Inflammatory macrophage (primary cell): ENCODE results near the gene ARHGEF25.
A peak's percentile ranks its signal among the peaks of the same experiment; 100 is the strongest.
"Not testable (repeated sequence)": the region's sequence is repeated elsewhere in the genome, so short reads cannot be mapped to it uniquely, and the experiment has no call there.

Experiments used
- DNase-seq, 2 donors: peaks; one replicate each; pipeline ENCODE4 v3.0.0-alpha.2; 2020 to 2022
- total RNA-seq, 18 experiments: gene quantifications; one replicate each; lab custom pipeline; 2026; ENCODE audit warnings: mixed read lengths in 6 of 18, inconsistent platforms in 2 of 18; lab: John Stamatoyannopoulos, UW

The ARHGEF25 gene
- total RNA-seq, result 0 to 0.18 (median 0) reads per million in 18 experiments

DNA sequence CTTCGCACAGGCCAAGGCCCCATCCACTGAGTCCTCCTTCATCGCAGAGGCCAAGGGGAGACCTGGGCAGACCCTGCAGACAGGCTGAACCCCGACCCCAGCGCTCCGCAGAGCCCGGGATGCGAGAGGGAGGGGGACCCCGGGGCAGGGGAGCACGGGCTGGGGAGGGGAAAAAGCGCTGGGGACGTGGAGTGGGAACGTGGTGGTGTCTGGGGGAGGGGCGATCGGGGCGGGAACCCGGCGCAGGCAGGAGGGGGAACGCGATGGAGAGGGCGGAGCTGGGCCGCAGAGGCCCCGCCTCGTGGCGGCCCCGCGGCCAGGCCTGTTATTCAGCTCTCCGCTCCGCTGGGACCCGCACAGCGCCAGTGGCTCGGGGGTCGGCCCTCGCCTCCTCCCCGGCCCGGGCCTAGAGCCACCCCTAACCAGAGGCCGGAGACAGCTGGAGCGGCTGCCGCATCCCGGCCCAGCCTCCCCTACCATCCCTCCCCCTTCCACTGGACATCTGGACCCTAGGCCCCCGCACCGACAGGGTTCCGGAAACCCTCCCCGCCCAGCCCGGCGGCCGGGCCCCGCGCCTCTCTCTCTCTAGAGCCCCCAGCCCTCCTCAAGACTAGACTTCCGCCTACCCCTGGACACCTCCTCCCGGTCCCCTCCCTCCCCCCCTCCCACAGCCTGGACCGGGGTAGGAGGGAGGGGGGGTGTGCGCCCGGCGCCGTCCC is at the start of gene ARHGEF25:
Gene ARHGEF25, plus strand, starts transcription at position 328 of the 719 bp plus-strand sequence. CDS start 460 bp downstream, outside the sequence.
- DNase-seq, result no peak

DNA sequence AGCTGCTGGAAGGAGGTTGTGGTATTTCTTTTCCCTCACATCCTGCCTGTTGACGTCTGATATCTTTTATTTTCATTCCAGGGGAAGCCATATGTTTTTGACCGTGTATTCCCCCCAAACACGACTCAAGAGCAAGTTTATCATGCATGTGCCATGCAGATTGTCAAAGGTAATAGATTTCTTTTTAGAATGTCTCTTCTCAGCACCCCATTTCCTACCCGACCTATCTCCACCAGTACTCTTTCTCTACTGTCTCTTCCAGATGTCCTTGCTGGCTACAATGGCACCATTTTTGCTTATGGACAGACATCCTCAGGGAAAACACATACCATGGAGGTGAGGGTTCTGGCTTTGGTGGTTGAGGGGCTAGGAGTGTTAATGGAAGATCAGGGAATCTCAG is 47.9 kb upstream of the ARHGEF25 start:
- no peak for DNase-seq

DNA sequence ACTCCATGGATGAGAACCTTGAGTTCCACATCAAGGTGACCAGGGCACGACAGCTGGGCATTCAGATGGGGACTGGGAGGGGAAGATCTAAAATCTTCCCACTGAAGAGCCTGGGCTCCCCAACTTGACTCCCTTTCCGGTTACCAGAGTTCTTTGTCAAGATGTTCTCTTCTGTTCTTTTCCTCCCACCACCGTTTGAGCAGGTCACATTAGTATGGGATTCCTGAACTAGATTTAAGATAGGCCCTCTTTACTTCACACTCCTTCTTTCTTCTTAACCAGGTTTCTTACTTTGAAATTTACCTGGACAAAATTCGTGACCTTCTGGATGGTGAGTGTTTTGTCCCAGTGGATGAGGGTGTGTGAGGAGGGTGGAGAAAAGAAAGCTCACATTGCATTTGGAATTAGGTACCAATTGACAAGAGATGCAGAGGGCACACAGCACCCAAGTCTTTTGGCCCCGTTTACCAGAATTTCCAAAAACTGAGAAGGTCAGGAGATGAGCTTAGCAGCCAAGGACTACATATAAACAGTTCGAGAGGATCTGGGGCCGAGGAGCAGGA is 47.0 kb upstream of the ARHGEF25 start:
- DNase-seq, result no peak

DNA sequence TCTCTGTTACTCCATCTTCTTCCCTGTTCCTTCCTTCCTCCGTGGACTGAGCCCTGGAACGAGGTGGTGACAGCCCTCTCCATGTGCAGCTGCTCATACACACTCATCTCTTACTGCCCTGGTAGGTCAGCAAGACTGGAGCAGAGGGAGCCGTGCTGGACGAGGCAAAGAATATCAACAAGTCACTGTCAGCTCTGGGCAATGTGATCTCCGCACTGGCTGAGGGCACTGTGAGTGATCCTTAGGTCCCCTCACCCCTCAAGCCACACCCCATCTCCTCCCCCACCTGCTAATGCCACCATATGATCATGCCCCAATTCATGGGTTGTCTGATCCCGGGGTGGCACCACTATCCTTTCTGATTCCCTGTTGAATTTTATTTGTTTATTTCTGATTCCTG is 42.4 kb upstream of the ARHGEF25 start:
- DNase-seq, result no peak

DNA sequence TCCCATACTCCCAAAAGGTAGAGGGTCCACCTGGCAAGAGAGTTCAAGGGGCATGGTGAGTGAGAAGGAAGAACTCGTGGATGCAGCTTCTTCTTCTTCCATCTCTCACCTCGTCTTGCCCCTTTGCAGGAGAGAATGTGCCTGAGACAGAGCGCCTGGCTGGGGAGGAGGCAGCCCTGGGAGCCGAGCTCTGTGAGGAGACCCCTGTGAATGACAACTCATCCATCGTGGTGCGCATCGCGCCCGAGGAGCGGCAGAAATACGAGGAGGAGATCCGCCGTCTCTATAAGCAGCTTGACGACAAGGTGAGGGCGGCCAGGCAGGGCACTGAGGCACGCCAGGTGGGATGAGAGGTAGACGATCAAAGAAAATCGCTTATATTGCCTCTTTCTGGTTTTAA is 41.4 kb upstream of the ARHGEF25 start:
- no peak for DNase-seq

DNA sequence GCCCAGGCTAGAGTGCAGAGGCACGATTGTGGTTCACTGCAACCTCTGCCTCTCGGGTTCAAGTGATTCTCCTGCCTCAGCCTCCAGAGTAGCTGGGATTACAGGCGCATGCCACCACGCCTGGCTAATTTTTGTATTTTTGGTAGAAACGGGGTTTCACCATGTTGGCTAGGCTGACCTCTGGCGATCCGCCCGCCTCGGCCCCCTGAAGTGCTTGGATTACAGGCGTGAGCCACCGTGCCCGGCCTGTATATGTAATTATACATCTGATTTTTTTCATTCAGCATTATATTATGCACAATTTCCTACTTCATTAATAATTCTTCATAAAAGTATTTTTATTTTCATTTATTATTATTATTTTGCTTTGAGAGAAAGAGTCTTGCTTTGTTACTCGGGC is 40.8 kb upstream of the ARHGEF25 start:
- not testable (repeated sequence) for DNase-seq

DNA sequence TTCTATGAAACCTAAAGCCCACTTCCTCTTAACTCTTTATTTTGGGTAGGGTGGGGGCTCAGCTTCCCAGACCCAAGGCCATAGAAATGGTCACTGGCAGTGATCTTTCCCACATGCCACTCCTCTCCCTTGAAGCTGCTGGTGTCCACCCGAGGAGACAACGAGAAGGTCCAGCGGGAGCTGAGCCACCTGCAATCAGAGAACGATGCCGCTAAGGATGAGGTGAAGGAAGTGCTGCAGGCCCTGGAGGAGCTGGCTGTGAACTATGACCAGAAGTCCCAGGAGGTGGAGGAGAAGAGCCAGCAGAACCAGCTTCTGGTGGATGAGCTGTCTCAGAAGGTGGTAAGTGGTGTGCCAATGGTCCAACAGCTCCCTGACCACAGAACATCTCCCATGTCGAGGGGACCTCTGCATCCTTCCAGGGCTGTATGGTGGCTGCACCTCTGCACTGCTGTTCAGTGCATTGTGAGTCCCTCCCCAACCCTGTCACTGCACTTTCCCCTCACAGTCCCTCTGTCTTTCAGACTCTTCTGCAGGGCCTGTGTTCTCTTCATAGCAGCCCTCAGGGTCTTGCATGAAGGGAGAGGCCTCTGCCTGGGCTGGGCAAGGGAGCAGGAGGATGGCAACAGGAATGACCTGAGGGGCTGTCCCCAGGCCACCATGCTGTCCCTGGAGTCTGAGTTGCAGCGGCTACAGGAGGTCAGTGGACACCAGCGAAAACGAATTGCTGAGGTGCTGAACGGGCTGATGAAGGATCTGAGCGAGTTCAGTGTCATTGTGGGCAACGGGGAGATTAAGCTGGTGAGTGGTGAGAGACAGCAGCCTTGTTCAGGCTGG is 39.1 kb upstream of the ARHGEF25 start:
- DNase-seq, result no peak

DNA sequence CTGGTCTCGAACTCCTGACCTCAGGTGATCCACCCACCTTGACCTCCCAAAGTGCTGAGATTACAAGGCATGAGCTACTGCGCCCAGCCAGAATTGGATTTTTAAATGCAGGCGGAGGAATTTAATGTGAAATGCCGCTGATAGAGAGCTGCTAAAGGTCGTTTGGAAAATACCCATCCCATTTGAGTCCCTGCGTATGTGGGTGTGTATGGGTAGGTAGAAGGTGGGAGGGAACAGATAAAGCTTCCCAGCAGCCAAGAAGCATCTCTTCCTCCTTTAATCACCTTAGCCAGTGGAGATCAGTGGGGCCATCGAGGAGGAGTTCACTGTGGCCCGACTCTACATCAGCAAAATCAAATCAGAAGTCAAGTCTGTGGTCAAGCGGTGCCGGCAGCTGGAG is 36.4 kb upstream of the ARHGEF25 start:
- DNase-seq, result no peak

DNA sequence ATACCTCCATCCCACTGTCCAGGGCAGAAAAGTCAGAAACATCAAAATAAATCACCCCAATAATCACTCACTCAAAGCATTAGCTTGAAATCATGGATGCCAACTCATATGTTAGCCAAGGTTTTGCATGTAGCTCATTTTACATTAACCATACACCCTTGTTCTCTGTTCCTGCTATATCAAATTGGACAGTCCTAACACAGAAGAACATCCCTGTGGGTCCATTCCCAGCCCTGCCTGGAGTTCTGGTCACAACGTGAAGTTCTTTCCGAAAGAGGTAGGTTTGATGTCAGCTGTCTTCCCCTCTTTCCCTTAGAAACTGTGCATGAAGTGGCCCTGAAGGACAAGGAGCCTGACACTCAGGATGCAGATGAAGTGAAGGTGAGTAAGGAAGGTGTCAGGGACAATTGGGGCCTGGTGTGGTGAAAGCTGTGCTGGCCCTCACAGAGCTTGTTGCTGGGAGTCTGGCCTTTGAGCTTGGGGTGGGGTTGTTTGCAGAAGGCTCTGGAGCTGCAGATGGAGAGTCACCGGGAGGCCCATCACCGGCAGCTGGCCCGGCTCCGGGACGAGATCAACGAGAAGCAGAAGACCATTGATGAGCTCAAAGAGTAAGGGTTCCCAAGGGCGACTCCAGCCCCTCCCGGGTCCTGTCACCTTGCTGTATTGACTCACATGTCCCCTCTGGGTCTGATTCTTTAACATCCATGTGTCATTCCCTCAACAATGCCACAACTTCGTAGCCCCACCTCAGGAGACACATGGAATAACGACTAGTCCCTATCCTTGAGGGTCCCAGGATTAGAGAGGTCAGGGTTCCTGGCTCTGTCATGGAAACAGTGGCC is 35.2 kb upstream of the ARHGEF25 start:
- DNase-seq, result no peak

DNA sequence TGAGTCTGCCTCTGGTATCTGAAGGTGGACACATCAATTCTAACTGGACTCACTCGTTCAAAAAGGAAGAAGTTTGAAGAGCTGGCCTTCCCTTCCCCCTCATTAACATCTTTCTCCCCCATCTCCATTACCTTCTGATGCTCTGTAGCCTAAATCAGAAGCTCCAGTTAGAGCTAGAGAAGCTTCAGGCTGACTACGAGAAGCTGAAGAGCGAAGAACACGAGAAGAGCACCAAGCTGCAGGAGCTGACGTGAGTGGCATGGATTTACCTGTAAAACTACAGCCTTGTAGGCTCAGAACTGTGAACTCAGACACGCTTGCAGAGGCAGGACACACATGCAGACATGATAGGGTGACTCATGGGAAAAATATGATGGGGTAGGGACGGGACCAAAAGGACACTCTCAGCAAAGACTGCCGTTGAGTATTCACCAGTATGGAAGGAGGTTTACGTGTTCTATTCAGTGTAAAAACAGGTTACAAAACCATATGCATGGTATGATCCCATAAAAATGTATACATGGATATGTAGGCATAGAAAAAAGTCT is 34.5 kb upstream of the ARHGEF25 start:
- DNase-seq, result no peak

DNA sequence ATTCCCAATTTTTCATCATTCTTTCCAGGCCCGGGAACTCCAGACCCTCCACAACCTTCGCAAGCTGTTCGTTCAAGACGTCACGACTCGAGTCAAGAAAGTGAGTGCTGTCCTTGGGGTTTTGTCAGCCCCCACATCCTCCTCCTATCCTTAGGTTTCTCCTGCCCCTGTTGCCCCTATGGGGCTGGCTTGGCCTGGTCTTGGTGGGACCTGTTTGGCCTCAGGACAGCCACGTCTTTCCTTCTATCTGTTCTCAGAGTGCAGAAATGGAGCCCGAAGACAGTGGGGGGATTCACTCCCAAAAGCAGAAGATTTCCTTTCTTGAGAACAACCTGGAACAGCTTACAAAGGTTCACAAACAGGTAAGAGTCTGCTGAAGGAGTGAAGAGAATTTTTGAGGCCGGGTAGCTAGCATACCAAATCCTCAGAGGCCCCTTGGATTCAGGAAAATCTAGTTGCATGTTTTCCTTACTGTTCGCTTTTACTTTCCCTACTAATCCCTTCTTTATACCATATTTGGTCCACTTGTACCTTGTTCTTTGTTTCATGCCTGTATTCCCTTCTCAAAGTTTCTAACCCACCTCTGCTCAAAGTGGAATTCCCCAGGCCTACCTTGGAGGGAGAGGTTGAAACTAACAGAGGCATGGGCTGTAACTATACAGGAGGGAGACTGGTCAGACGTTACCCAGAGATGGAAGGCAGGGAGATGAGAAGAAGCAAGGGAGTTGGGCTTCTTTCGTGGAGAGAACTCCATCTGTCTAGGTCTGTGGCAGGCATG is 33.1 kb upstream of the ARHGEF25 start:
- DNase-seq, result no peak

DNA sequence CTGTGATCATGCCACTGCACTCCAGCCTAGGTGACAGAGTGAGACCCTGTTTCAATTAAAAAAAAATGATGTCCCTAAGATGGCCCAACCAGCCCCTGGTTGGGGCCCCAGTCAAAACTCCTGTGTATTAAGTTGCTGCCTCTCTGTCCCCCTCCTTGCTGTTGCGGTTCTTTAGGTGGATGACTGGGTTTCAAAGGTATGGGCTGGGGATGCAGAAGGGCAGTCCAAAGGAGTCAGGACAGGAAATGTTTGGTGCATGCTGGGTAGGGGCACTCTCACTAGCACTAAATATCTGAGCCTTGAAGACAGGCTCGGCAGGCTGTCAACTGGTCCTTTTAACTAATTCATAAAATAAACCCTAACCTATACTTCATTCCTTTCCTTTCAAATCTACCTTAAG is 32.2 kb upstream of the ARHGEF25 start:
- no peak for DNase-seq

DNA sequence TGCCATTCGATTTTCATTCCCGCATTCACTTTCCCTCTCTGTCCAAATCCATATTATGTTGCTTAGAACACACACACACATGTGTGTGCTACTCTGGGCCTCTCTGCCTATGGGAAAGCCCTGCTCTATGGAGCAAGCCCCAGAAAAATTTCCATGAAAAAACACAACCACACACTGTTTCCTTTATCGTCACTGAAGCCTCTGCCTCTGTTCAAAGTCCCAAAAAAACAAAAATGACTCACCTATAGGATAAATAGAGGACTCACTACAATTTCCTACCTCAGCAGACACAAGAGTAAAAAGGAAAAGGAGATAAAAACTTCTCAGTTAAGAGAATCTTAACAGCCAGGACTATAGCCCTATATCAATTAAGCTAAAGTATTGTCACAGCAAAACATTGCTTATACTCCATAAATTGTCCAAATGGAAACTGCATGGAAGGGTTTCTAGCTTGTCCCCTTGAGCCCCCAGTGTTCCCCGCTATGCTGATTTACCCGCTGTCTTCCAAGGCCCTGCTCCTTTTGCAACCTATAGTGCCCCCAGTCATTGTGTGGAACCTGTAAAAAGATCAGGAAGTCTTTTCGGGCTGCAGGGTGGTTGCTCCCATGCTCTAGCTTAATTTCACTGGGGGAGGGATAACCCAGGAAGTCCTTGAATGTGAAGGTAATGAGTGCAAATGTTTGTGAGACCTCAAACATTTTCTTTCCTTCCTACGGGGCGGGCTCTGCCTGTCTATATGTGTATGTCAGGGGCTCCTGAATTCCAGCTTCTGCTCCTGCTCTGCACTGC is 31.4 kb upstream of the ARHGEF25 start:
- DNase-seq, result no peak

DNA sequence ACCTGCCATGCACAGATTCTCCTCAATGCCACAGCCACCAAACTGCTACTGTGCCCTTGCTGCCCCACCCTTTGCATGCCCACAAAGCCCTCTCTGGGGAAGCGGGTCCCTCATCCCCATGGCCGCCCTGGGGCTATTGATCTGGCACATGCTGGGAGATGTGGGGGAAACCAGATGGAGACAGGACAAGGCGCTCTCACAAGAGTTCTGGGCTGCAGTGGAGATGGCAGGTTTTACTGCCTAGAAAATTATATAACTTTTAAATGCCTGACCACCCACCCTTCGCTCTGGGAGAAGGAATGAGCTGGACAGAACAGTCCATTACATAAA is 30.8 kb upstream of the ARHGEF25 start:
- no peak for DNase-seq

DNA sequence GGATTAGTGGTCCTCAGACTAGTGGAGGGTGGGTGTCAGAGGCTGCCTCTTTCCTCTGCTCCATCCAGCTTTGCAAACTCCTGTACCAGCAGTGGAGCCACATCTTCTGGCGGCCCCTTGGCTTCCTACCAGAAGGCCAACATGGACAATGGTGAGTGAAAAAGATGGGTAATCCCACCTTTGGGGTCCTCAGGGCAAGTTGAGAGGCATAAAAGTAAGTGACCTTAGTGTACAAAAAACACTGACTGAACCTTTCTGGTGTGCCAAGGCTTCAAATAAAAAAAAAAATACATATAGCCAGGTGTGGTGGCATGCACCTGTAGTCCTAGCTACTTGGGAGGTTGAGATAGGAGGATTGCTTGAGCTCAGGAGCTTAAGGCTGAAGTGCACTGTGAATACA is 29.4 kb upstream of the ARHGEF25 start:
- DNase-seq, result no peak

DNA sequence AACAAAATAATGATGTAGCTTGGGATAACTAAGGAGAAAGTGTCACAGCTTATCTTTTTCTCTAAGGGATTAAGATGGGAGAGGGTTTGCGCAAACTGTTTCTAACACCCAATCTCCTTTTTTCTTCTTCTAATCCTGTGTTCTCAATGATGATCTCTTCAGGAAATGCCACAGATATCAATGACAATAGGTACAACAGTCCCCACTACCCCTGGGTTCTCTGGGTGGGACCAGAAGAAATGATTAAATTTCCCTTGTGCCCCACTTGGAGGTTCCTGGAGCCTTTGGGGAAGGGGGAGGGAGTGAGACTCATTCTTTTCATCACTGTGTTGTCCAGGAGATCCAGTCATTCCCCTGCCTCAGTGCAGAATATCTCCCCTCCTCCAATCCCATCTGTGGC is 28.8 kb upstream of the ARHGEF25 start:
- no peak for DNase-seq

DNA sequence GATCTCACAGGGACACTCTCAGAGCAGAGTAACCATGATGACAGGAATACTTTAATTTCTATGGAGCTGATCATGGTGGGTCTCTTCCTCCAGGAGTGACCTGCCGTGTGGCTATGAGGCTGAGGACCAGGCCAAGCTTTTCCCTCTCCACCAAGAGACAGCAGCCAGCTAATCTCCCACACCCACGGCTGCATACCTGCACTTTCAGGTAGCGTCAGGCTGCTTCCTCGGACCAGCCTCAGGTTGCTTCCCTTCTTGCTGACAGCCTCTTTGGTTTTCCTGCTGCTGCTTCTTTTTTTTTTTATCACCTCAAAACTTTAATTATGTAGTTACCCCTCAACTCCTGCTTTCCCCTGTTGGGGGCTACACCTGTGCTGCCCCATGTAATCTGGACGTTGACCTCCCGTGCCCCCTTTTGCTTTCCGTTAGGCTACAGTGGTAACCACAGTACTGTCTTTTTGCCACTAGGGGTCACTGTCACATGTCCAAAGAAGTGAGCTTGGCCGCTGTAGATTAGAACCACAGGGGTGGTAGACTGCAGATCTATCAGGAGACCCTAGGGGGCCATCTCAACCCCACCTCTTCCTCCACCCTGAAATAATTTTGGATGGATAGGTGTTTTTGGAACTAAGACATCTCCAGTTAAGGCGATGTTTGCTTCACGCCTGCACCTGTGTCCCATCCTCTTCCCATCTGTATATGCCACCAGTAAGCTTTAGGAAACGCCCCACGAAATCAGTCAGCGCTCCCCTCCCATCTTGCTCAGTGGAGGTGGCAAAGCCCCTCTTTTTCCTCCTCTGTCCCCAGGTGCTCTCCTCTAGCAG is 28.0 kb upstream of the ARHGEF25 start:
- DNase-seq, result peak; percentile 72 to 81

DNA sequence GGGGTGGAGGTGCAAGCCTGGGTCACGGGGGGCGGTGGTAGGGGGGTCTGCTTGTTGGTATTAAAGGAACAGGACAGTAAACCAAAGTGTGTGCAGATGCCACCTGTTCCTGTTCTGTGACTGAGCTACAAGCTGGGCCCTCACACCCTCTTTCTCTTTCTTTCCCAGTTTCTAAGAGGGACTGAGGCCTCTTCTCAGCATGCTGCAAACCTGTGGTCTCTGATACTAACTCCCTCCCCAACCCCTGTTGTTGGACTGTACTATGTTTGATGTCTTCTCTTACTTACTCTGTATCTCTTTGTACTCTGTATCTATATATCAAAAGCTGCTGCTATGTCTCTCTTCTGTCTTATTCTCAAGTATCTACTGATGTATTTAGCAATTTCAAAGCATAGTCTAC is 27.2 kb upstream of the ARHGEF25 start:
- DNase-seq, result no peak

DNA sequence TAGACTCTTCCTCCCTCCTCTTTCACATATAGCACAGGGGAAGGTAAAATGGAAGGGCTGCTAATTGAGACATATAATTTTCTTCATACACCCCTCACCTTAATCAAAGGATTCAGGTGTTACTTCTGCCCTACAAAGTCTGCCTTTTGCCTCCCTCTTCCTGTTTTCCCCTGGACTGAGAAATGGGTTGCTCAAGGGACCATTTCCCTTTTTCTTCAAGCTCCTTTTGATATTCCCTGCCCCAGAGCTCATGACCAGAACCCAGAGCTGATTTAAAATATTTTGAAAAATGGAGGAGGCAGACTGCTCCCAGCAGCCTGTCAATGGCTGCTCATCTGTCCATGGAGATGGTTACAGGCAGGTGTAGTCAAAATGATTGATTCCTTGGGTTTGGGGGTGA is 26.5 kb upstream of the ARHGEF25 start:
- peak; percentile 55 to 65 for DNase-seq

DNA sequence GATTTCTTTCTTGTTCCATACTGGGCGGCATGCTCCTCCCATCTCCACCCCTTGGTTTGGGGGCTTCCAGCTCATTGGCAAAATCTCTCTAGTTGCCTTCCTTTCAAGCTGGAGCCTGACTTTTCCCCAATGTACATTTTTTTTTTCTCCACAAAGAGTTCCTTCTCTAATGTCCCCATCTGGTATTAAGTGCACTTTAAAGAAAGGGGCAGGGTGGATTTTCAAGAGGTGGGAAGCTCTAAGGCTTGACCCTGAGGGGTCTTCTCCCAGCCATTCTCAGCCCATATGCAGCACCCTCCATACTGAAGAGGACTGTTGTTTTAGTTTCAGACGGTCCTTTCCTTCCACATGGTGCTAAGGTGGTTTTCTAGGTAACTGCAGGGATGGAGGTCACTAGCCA is 26.1 kb upstream of the ARHGEF25 start:
- DNase-seq, result no peak
